Ureter (tissue), 1 donor: ENCODE measurements around the gene ATP6V0A1. TPM values are rescaled to one million over a fixed set of nuclear protein-coding genes. Genes with fewer than 3 reads are reported as not detected.
"Not testable (repeated sequence)": the region's sequence is repeated elsewhere in the genome, so short reads cannot be mapped to it uniquely, and the experiment has no call there.

ENCODE experiments used
- DNase-seq: peaks from one replicate; pipeline ENCODE4 v3.0.0-alpha.2; 2020; ENCODE audit warnings: low spot score
- total RNA-seq: library from RNA; stranded (reverse); gene quantifications from one replicate; pipeline ENCODE4 v1.2.4, GENCODE V29; 2023
- donor health status: DM: yes; HTN: yes; CAD: no.

ATP6V0A1 gene
- total RNA-seq = 67.1 TPM

- peak; percentile 94 for DNase-seq
Measured at GRCh38 chr17:42458497-42459255, at the start of gene ATP6V0A1. ATP6V0A1 (plus strand) TSS chr17:42458878; CDS start chr17:42460895, 2,017 bp downstream.

GRCh38 chr17:42409523-42410318 lies 49.0 kb upstream of the ATP6V0A1 start:
- peak; percentile 76 for DNase-seq

GRCh38 chr17:42410319-42410685 lies 48.4 kb upstream of the ATP6V0A1 start:
- DNase-seq = no peak

- no peak for DNase-seq
Measured at GRCh38 chr17:42411361-42411760, 47.3 kb upstream of the ATP6V0A1 start.

- DNase-seq = no peak
Measured at GRCh38 chr17:42411905-42412679, 46.6 kb upstream of the ATP6V0A1 start.

GRCh38 chr17:42413464-42414040 lies 45.1 kb upstream of the ATP6V0A1 start:
- DNase-seq = no peak

- DNase-seq = no peak
Measured at GRCh38 chr17:42414704-42415409, 43.8 kb upstream of the ATP6V0A1 start.

- not testable (repeated sequence) for DNase-seq
Measured at GRCh38 chr17:42417981-42418380, 40.7 kb upstream of the ATP6V0A1 start.

GRCh38 chr17:42421136-42421506 lies 37.6 kb upstream of the ATP6V0A1 start:
- no peak for DNase-seq

- DNase-seq = peak; percentile 58
Measured at GRCh38 chr17:42421507-42422338, 37.0 kb upstream of the ATP6V0A1 start.

GRCh38 chr17:42422412-42422957 lies 36.2 kb upstream of the ATP6V0A1 start:
- DNase-seq = peak; percentile 51

GRCh38 chr17:42422958-42423712 lies 35.5 kb upstream of the ATP6V0A1 start, which contains the start of gene CAVIN1:
CAVIN1 (minus strand) TSS chr17:42423256; CDS start chr17:42423097, 159 bp downstream.
- DNase-seq = peak; percentile 98

GRCh38 chr17:42423766-42424165 lies 34.9 kb upstream of the ATP6V0A1 start:
- DNase-seq = no peak

- DNase-seq = no peak
Measured at GRCh38 chr17:42424991-42425610, 33.6 kb upstream of the ATP6V0A1 start.

- peak; percentile 73 for DNase-seq
Measured at GRCh38 chr17:42428141-42428944, 30.3 kb upstream of the ATP6V0A1 start.

- no peak for DNase-seq
Measured at GRCh38 chr17:42429726-42430447, 28.8 kb upstream of the ATP6V0A1 start.

GRCh38 chr17:42431758-42432161 lies 26.9 kb upstream of the ATP6V0A1 start:
- DNase-seq = no peak
